GM23248 (cell line): Measurements from ENCODE around the gene ATRX. TPM values are rescaled to one million over a fixed set of nuclear protein-coding genes. Genes with fewer than 3 reads are reported as not detected.
"Not testable (repeated sequence)": the region's sequence is repeated elsewhere in the genome, so short reads cannot be mapped to it uniquely, and the experiment has no call there.

Experiments
- DNase-seq: peaks from one replicate; pipeline ENCODE4 v3.0.0-alpha.2; 2015
- H2AFZ ChIP-seq: fragments of 200-600 bp; sonication (generic); 2 replicates; pipeline ENCODE4 v1.6.1; 2016; ENCODE audit warnings: antibody characterized with exemption
- H3F3A ChIP-seq: fragments of 200-600 bp; sonication (generic); 2 replicates; pipeline ENCODE4 v1.6.1; 2016; ENCODE audit warnings: mild to moderate bottlenecking, antibody characterized with exemption, mixed run types; ENCODE audit not compliant: insufficient read depth
- H3K27ac ChIP-seq: fragments of 200-600 bp; sonication (generic); 2 replicates; pipeline ENCODE4 v1.5.1; 2016; ENCODE audit warnings: mild to moderate bottlenecking
- H3K27me3 ChIP-seq: fragments of 200-600 bp; sonication (generic); replicated peaks from 2 replicates; pipeline ENCODE4 v1.6.1; 2016; ENCODE audit warnings: mild to moderate bottlenecking; ENCODE audit not compliant: insufficient read depth
- H3K36me3 ChIP-seq: fragments of 200-600 bp; sonication (generic); 2 replicates; pipeline ENCODE4 v1.6.1; 2016; ENCODE audit warnings: low read depth, mild to moderate bottlenecking
- H3K4me1 ChIP-seq: fragments of 200-600 bp; sonication (generic); 2 replicates; pipeline ENCODE4 v1.6.1; 2016; ENCODE audit warnings: mild to moderate bottlenecking; ENCODE audit not compliant: insufficient read depth
- H3K4me2 ChIP-seq: fragments of 200-600 bp; sonication (generic); one replicate; pipeline ENCODE4 v1.6.1; 2016; ENCODE audit warnings: mild to moderate bottlenecking; ENCODE audit not compliant: unreplicated experiment
- H3K4me3 ChIP-seq: fragments of 200-600 bp; sonication (generic); 2 replicates; pipeline ENCODE4 v1.5.1; 2016; ENCODE audit warnings: mild to moderate bottlenecking
- H3K79me2 ChIP-seq: fragments of 200-600 bp; sonication (generic); 2 replicates; pipeline ENCODE4 v1.6.1; 2016; ENCODE audit warnings: mild to moderate bottlenecking; ENCODE audit not compliant: insufficient read depth
- H3K9ac ChIP-seq: fragments of 200-600 bp; sonication (generic); 2 replicates; pipeline ENCODE4 v1.6.1; 2016; ENCODE audit warnings: mild to moderate bottlenecking
- H3K9me2 ChIP-seq: fragments of 200-600 bp; sonication (generic); 2 replicates; pipeline ENCODE4 v1.6.1; 2016; ENCODE audit warnings: mixed run types, mild to moderate bottlenecking, moderate library complexity; ENCODE audit not compliant: insufficient read depth
- H3K9me3 ChIP-seq: fragments of 200-600 bp; sonication (generic); one replicate; pipeline ENCODE4 v1.6.1; 2017; ENCODE audit warnings: low read depth
- H4K20me1 ChIP-seq: fragments of 200-600 bp; sonication (generic); 2 replicates; pipeline ENCODE4 v1.6.0; 2016; ENCODE audit not compliant: insufficient read depth
- EZH2 ChIP-seq: fragments of 200-600 bp; sonication (generic); IDR thresholded peaks from 2 replicates; pipeline ENCODE4 v1.6.1; 2018; ENCODE audit warnings: antibody characterized with exemption, mild to moderate bottlenecking; ENCODE audit not compliant: insufficient read depth, poor library complexity, severe bottlenecking
- EZH2phosphoT487 ChIP-seq: fragments of 200-600 bp; sonication (generic); IDR thresholded peaks from 2 replicates; pipeline ENCODE4 v1.6.1; 2018; ENCODE audit warnings: antibody characterized with exemption, moderate library complexity, mild to moderate bottlenecking, low read depth; ENCODE audit not compliant: insufficient read depth
- WGBS, 2 experiments: methylation state at CpG; one replicate each; pipeline ENCODE4 v1.1.6; 2015 to 2017; ENCODE audit warnings: low lambda C conversion rate in 2 of 2, low coverage in 1 of 2; ENCODE audit errors: missing lambda C conversion rate in 2 of 2; 5-methylcytosine and 5-hydroxymethylcytosine counted together
- in situ Hi-C: fragments of 300-500 bp; cut with MboI; formaldehyde crosslinking; loops from 2 replicates; pipeline ENCODE4 v1.15.0; 2020
- polyA plus RNA-seq: library from polyadenylated mRNA; unstranded; fragments of >200 nt; fragmentation: Nextera tagmentation; extraction: Ambion mirVana; gene quantifications from 2 replicates; pipeline ENCODE4 v1.2.1, GENCODE V29; 2016
- total RNA-seq: library from RNA; depleted of rRNA; stranded (reverse); fragments of >200 nt; shearing (Covaris generic); gene quantifications from 2 replicates; pipeline ENCODE4 v1.2.3, GENCODE V29; 2014

Gene ATRX
- total and polyA plus RNA-seq, 2 experiments from 2014 or later = 52.7 to 74.6 TPM

DNA sequence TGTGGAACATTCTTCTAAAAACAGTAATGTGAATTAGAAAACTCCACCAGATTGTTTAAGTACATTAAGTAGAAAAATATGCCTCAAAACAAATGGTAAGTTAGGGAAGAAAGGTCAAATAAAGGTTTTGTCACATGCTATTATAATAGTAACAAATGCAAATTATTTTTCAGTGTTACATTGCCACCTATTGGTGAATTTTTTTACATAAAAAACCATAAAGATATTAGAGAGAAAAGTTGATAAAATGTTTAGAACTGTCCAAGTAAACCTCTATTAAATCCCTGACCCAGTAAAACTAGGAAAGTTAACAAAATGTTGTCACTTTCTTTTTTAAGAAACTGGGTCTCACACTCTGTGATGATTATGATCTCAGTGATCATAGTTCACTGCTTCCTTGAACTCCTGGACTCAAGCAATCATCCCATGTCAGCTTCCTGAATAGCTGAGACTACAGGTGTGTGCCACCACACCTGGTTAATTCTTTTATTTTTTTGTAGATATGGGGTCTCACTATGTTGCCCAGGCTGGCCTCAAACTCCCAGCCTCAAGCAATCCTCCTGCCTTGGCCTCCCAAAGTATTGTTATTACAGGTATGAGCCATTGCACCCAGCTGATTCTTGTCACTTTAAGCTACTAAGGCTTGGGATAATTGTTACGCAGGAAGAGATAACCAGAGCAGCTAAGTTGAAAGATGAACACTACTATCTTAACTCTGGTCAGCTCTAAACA is 157.6 kb downstream of the ATRX start:
- H3K4me2 ChIP-seq = no peak overlapping the region
- no peaks in the 10 kb centered on the region for H3K36me3 ChIP-seq
- in situ Hi-C loops = no loop called here
- no peaks in the 10 kb centered on the region for H4K20me1 ChIP-seq
- DNase-seq = peak; percentile 10
- H3K9ac ChIP-seq = no peak overlapping the region
- WGBS, 2 experiments = 89 to 100% methylated on average over 1 of the region's 1 CpG
- H3K4me3 ChIP-seq = no peak overlapping the region
- no peak for TF ChIP-seq EZH2phosphoT487
- no peak for TF ChIP-seq EZH2
- peaks cover 5% of the 10 kb centered on the region for H3K79me2 ChIP-seq
- H3F3A ChIP-seq = no peaks in the 10 kb centered on the region
- H3K4me1 ChIP-seq = no peaks in the 10 kb centered on the region
- H2AFZ ChIP-seq = no peak overlapping the region
- no peaks in the 10 kb centered on the region for H3K9me3 ChIP-seq
- no peaks in the 10 kb centered on the region for H3K9me2 ChIP-seq
- no peaks in the 10 kb centered on the region for H3K27me3 ChIP-seq
- no peak overlapping the region for H3K27ac ChIP-seq

DNA sequence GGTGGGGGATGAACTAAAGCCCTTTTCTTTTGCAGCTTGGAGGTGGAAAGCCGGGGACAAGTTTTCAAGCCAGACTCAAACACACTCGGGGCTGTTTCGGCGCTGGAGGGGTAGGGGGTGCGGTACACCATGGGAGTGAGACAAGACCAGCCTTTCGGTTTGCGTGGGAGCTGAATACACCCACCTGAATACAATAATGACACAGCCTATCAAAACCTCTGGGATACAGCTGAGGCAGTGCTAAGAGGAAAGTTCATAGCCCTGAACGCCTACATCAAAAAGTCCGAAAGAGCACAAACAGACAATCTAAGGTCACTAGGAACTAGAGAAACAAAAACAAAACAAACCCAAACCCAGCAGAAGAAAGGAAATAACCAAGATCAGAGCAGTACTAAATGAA is 163.3 kb downstream of the ATRX start:
- Histone ChIP-seq H3K27me3 (no peaks in the 10 kb centered on the region), H3K36me3 (no peaks in the 10 kb centered on the region), H4K20me1 (no peaks in the 10 kb centered on the region), H3K27ac (no peak overlapping the region), H3K4me2 (no peak overlapping the region), H3K4me1 (0 out of 2 replicates have a peak, but pooled peaks cover 3% of the 10 kb centered on the region), H3K4me3 (no peak overlapping the region), H2AFZ (no peak overlapping the region), H3K9me3 (no peaks in the 10 kb centered on the region), H3K9ac (no peak overlapping the region), H3K79me2 (peaks cover 35% of the 10 kb centered on the region), H3F3A (no peaks in the 10 kb centered on the region), H3K9me2 (no peaks in the 10 kb centered on the region)
- TF ChIP-seq EZH2 (no peak), EZH2phosphoT487 (no peak)
- no peak for DNase-seq
- WGBS, 2 experiments = 69 to 77% methylated on average over 4 to 8 of the region's 9 CpGs
- in situ Hi-C loops = no loop called here

DNA sequence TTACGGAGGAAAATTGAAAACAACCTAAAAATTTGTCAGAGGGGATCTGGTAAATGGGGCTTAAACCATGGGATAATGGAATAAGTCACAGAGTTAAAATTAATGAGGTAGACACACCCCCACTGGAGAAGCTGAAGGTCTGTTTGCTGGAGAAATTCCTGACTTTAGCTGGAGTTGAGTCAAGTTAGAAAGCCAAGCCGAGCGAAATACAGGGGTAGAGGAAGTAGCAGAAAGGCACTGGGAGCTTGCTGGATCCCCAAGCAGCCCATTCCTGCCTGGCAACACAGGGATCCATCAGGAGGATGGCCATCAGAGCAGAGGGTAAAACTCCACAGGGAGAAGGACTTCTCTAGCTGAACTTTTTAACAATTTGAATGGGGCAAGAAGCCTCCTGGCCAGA is 163.8 kb downstream of the ATRX start:
- H3K9me2 ChIP-seq = no peaks in the 10 kb centered on the region
- H4K20me1 ChIP-seq = no peaks in the 10 kb centered on the region
- no peak overlapping the region for H3K27ac ChIP-seq
- H3K9ac ChIP-seq = no peak overlapping the region
- WGBS, 2 experiments = 34 to 48% methylated on average over 3 of the region's 3 CpGs
- H3K4me3 ChIP-seq = no peak overlapping the region
- H3K9me3 ChIP-seq = no peaks in the 10 kb centered on the region
- DNase-seq = no peak
- in situ Hi-C loops = no loop called here
- 0 out of 2 replicates have a peak, but pooled peaks cover 3% of the 10 kb centered on the region for H3K4me1 ChIP-seq
- H3K4me2 ChIP-seq = no peak overlapping the region
- no peak for TF ChIP-seq EZH2phosphoT487
- H3K27me3 ChIP-seq = no peaks in the 10 kb centered on the region
- no peaks in the 10 kb centered on the region for H3K36me3 ChIP-seq
- H3K79me2 ChIP-seq = peaks cover 35% of the 10 kb centered on the region
- no peak overlapping the region for H2AFZ ChIP-seq
- no peaks in the 10 kb centered on the region for H3F3A ChIP-seq

DNA sequence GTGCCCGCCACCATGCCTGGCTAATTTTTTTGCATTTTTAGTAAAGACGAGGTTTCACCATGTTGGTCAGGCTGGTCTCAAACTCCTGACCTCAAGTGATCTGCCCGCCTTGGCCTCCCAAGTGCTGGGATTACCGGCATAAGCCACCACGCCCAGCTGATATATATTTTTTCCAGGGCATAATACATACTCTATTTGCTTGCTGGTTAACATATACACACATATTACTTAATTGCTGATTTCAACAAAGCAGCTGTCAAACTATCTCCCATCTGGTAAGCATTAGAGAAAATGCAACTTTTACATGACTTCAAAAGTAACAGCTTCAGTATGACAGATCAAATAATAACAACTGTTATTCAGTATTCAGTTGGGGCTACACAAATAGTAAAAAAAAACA is 164.6 kb downstream of the ATRX start:
- WGBS, 2 experiments = 72 to 88% methylated on average over 5 of the region's 5 CpGs
- H2AFZ ChIP-seq, in situ Hi-C loops, H3K27me3 ChIP-seq, H3K9me3 ChIP-seq, DNase-seq, H3K4me3 ChIP-seq, H3K27ac ChIP-seq, H3K4me2 ChIP-seq, H3K4me1 ChIP-seq, H3K9me2 ChIP-seq, H3K36me3 ChIP-seq, H4K20me1 ChIP-seq, H3K9ac ChIP-seq, H3F3A ChIP-seq: not testable (repeated sequence)
- H3K79me2 ChIP-seq = peaks cover 35% of the 10 kb centered on the region

DNA sequence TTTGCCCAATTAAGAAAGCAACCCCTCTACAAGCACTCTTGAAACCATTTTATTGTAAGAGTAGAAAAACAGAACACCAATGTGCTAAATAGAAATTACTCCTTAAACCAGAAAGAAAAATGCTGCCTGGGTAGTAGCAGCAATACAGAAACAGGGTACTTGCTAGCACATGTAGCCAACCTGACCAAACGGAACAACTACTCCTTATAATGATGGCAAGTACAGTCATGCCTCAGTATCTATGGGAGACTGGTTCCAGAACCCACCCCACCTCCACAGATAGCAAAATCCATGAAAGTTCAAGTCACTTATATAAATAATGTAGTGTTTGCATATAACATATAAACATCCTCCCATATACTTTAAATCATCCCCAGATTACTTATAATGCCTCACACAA is 168.8 kb downstream of the ATRX start:
- in situ Hi-C loops = no loop called here
- no peak for TF ChIP-seq EZH2phosphoT487
- TF ChIP-seq EZH2 = no peak

More for the DNA sequence above, 168.8 kb downstream of the ATRX start:
- no peak overlapping the region for H3K4me3 ChIP-seq
- no peak overlapping the region for H2AFZ ChIP-seq
- H3K4me2 ChIP-seq = no peak overlapping the region
- H3K36me3 ChIP-seq = no peaks in the 10 kb centered on the region
- DNase-seq = no peak
- H3K9me3 ChIP-seq = no peaks in the 10 kb centered on the region
- 0 out of 2 replicates have a peak, but pooled peaks cover 3% of the 10 kb centered on the region for H3K4me1 ChIP-seq
- H4K20me1 ChIP-seq = no peaks in the 10 kb centered on the region
- no peaks in the 10 kb centered on the region for H3K27me3 ChIP-seq
- no peaks in the 10 kb centered on the region for H3K9me2 ChIP-seq
- H3K27ac ChIP-seq = no peak overlapping the region
- no peaks in the 10 kb centered on the region for H3F3A ChIP-seq
- 95 to 100% methylated on average over 1 of the region's 1 CpG for WGBS, 2 experiments
- H3K9ac ChIP-seq = no peak overlapping the region
- H3K79me2 ChIP-seq = peaks cover 17% of the 10 kb centered on the region
